CD4-positive, alpha-beta T cell treated with Interleukin-12 subunit alpha and Interleukin-12 subunit beta, for 1 hour (primary cell): Measurements from ENCODE around the gene PRRT1.
"Not testable (repeated sequence)": the region's sequence is repeated elsewhere in the genome, so short reads cannot be mapped to it uniquely, and the experiment has no call there.

Experiments
- DNase-seq: peaks from one replicate; pipeline ENCODE4 v3.0.0-alpha.2; 2020

PRRT1 gene

DNA sequence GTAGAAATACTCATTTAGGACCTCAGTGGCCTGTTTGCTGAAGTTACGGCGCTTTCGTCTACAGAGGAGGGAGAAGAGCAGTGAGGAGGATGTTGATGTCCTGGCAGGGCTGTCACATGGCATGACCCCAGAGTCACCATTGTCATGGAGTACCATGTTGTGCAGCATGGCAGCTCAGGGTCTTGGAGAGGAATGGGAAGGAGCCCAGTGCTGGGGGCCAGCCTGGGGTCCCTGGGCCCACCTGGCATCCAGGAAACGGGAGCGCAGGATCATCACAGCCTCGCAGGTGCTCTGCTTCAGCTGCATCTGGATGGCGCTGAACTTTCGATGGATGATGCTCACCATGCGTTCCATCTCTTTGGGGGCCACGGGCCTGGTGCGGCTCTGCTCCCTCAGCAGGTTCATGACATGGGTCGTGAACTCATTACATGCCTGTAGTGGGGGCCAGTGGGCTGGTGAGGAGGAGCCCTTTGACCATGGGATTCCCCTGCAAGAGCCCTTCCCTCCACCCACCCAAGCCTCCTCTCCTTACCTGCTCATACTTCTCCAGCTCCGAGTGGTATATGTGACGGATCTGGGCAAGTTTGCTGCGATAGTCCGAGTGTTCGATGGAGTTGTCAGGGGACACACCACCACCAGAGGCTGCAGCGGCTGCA lies 36.1 kb upstream of the PRRT1 start:
- DNase-seq, result not testable (repeated sequence)

DNA sequence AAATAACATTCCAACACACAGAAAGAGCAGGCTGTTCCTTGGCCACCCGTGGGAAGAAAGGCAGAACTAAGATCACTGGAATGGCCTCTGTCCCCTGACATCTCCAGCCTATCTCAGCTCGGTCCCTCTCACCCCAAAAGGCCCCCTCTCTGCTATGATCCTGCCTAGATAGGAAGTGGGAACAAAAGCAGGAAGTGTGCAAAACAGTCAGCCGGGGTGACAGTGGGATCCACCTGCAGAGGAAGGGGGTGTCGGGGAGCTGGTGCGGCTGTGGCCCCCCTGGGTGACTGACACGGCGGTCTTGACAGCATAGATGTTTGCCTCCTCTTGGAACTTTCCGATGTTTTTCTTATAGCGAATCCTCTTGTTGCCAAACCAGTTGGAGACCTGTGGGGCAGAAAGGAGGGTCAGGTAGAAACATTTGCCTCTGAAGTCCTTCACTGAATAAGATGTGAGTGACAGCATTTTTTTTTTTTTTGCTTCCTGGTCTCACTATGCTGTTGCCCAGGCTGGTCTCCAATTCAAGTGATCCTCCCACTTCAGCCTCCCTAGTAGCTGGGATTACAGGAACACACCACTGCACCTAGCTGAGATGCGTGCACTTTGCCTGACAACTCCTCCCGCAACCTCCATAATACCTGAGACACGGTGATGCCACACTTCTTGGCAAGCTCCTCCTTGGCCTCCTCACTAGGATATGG lies 35.4 kb upstream of the PRRT1 start:
- no peak for DNase-seq

DNA sequence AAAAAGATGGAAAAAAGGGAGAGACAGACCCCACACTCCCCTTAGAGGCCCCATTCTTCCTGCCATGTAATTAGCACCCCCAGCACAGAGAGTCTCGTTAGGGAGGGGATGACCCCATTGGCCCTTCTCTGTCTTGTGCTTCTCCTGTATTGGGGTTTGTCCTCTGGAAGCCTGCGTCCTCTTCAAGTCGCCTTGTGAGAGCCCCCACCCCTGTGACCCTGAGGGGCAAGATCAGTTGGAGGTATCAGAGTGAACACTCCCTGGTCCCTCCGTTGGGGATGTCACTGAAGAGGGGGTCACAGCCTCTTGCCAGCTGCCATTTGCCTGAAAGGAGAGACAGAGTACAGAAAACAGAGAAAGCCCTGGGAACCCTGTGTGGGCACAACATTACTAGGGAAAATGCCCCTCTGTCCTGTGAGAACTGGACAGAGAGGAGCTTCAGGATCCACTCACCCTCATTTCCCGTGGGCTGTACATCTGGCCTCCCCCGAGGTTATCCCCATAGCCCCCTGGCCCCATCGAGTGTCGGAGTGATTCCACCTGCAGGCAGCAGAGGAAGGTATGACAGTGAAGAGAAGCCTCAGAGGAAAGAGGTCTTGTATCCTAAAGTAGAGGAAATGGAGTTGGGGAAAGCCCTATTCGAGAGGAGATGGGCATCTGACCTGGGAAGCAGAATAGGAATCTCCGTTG lies 34.6 kb upstream of the PRRT1 start:
- not testable (repeated sequence) for DNase-seq

GRCh38 chr6:32185681-32186131 lies 34.0 kb upstream of the PRRT1 start:
- peak; percentile 76 for DNase-seq

DNA sequence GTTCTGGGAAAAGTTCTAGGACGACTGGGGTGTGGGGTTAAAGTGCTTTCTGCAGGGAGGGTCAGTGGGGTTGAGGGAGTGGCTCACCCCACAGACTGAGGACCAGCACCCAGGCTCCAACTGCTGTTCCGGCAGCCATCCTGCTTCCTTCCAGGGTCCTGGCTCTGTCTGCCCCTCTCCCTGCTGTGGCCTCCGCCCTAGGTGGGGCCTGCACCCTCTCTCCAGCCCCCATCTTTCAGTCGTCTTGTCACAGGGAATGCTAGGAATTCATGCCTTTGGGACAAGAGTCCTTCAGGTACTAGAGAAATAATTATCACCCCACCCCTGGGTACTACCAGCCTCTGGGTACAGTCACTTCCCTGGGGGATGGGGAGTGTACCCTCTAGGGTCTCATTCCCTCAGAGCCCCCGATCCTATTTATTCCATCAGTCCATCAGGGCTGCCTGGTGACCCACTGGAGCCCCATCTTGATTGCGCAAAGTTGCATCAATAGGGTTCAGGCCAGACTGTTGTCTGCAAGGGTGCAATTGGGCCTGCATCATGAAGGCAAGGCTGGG lies 32.4 kb upstream of the PRRT1 start, which contains the start of gene AGER:
Gene AGER (minus strand): TSS at position 170 of the 557 bp plus-strand sequence. CDS start 31 bp downstream, at position 139.
- DNase-seq, result no peak

- no peak for DNase-seq
These were observed 31.8 kb upstream of the PRRT1 start for GRCh38 chr6:32183483-32184083.

GRCh38 chr6:32183030-32183429 lies 31.3 kb upstream of the PRRT1 start:
- DNase-seq, result no peak

DNA sequence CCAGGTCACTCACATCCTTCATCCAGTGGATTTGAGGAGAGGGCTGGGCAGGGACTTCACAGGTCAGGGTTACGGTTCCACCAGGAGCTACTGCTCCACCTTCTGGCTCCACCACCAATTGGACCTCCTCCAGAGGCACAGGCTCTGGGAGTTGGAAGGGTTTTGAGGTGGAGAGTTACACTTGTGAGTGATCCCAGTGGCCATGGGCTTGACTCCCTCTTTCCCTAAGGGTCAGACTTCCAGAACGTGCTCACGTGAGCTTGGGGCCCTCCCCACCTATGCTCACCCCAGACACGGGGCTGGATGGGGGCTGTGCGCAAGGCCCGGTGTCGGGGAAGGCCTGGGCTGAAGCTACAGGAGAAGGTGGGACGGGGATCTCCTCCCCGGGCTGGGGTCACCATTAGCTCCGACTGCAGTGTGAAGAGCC lies 30.8 kb upstream of the PRRT1 start:
- DNase-seq, result no peak

GRCh38 chr6:32181915-32182529 lies 30.3 kb upstream of the PRRT1 start:
- no peak for DNase-seq

DNA sequence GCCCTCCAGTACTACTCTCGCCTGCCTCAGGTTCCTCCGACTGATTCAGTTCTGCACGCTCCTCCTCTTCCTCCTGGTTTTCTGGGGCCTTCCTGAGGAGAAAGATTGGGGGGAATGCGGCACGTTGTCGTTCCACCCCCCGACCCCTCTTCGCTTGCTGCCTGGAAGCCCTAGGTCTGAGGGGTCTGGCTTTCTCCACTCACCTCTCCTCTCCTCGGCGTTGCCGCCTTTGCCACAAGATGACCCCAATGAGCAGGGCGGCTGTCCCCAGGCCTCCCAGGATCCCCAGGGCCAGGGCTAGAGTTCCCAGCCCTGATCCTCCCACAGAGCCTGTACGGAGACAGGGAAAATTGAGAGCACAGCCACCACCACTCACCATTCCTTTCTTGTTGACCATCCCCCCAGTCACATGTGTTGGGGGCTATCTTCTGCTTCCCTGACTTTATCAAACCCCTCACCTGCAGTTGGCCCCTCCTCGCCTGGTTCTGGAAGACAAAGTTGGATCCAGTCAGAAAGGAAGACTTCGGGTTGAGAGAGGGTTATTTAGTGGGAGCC lies 29.5 kb upstream of the PRRT1 start:
- DNase-seq, result no peak

DNA sequence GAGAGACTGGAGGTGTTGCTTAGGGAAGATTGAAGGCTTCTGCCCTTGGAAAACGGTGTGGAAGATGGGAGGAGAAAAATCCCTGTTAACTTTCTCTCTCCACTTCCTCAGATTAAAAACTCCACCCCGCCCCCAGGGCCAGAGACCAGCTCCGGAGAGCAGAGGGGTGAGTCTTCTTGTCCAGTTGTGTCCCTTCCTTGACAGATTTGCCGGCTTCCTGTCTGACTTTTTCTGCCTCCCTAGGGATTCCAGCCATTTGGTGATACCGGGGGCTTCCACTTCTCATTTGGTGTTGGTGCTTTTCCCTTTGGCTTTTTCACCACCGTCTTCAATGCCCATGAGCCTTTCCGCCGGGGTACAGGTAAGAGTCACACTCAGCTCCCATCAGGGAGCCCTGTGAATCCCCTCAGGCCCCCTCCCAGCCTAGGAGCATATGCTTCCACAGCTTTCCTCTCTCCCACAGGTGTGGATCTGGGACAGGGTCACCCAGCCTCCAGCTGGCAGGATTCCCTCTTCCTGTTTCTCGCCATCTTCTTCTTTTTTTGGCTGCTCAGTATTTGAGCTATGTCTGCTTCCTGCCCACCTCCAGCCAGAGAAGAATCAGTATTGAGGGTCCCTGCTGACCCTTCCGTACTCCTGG lies 28.1 kb upstream of the PRRT1 start:
- no peak for DNase-seq

GRCh38 chr6:32178547-32179440 lies 27.1 kb upstream of the PRRT1 start:
- DNase-seq, result no peak

- DNase-seq, result peak; percentile 99
These were observed 26.2 kb upstream of the PRRT1 start, which contains the start of gene RNF5 for GRCh38 chr6:32177788-32178546. Gene RNF5, plus strand, starts transcription at chr6:32178405. Its CDS starts 107 bp downstream, at chr6:32178512.

DNA sequence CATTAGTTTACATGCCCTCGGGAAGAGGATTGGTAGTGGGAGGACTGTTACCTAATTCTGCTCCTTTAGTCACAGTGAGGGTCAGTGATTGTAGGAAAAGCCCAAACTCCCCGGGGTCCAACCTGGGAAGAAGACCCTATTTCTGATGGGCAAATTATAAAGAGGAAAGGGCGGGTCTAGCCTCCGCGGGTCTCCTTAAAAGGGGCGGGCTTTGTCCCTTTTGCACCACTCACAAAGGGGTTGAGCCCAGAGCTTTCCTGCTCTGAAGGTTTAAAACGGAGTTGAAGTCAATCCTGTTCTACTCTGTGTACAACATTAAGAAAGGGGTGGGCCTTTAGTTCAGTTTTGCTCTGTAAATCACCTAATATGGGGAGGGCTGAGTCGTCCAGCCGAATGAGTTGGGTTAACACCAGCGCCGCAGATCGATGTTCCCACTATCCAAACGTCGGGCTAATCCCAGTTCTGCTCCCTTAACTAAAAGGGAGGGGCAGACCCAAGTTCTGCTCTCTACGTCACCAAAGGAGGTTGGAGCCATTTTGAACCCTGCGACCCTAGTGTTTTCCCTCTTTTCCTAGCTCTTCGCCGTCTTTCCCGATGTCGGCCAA lies 25.5 kb upstream of the PRRT1 start:
- peak; percentile 69 for DNase-seq

DNA sequence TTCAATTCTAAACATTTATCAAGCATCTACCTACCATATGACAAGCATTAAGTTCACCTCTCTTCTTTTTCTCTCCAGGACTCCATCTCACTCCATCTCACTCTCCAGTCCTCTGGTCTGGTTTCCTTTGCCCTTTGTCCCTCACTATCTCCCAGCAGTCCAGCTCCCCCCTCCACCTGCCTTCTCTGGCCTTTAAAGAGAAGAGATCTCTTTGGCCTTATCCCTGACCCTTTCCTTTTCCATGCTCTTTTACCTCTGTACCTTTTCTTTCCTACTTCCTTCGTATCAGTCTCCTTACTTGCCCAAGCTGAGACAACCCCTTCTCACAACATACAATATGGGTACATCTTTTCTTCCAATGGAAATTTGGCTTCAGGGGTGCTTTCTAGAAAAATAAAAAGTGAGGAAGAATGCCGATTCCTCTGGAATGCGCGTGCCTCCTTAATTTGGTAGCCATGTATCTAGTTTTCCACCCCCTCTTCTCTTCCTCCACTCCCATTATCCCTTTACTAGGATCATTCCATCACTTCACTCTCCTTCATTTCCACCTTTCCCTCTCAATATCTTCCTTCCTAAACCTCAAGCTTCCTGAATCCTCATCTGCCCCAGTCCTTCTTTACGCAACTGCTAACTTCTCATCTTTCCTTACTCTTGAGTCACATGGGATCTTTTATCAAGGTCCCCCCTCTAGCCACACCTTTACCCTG lies 24.9 kb upstream of the PRRT1 start:
- no peak for DNase-seq

DNA sequence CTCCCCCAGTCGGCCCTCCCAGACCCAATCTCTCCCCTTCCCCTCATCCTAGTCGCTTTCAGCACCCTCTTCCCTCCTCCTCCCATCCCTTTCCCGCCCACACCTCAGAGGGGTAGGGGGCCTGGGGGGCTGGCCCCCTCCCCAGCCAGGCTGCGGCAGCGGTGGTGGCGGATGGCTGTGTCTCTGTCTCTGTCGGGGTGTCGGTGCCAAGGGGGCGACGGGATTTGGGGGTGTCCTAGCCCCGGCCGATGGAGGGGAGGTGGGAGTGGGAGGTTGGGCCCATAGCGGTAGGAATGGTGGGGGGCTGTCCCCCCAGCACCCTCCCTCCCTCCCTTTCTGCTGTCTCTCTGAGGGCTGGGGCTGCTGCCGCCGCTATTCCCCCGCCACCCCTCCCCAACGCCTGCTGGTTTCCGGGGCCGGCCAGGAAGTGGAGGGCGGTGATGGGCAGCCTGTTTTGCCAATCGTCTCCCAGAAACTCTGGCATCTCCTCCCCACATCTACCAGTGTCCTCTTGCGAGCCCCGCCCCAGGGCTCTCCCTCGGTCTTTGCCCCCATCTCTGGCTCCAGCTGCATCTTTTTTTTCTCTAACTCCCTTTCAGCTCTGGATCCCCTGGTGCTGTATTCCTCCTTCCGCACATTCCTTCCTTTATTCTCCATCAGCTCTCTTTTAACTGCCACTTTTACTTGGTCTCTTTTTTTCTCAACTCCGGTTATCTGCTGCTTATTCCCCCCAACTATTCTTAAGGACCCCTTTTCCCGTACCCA lies 24.2 kb upstream of the PRRT1 start, which contains the start of gene AGPAT1:
Gene AGPAT1 (minus strand): TSS at position 374 of the 765 bp plus-strand sequence. CDS start 4,588 bp downstream, outside the sequence.
- peak; percentile 97 for DNase-seq

GRCh38 chr6:32175322-32175710 lies 23.6 kb upstream of the PRRT1 start:
- DNase-seq, result no peak

GRCh38 chr6:32174416-32174815 lies 22.7 kb upstream of the PRRT1 start:
- DNase-seq, result no peak
